NCI-H2227 (cell line): ENCODE measurements around the gene CIDEB.

Source experiments
- DNase-seq: peaks from one replicate; lab custom pipeline; 2025; ENCODE audit not compliant: unreplicated experiment; lab: John Stamatoyannopoulos, UW

CIDEB gene

GRCh38 chr14:24313913-24314312, 6.1 kb upstream of the CIDEB start:
- DNase-seq: no peak

GRCh38 chr14:24312736-24313507, 5.1 kb upstream of the CIDEB start:
- DNase-seq: no peak

- DNase-seq: no peak
These were observed 4.2 kb upstream of the CIDEB start for GRCh38 chr14:24311837-24312615.

GRCh38 chr14:24310646-24311604, 3.1 kb upstream of the CIDEB start, which contains the start of gene LTB4R:
LTB4R (plus strand) TSS chr14:24311502; CDS start chr14:24315652, 4,150 bp downstream.
- DNase-seq: no peak

- DNase-seq: no peak
These were observed 2.5 kb upstream of the CIDEB start for GRCh38 chr14:24310265-24310645.

GRCh38 chr14:24309538-24310264, 1.9 kb upstream of the CIDEB start, which contains the start of gene LTB4R2:
LTB4R2 (plus strand) TSS chr14:24310140; CDS start chr14:24310665, 525 bp downstream.
- DNase-seq: no peak

GRCh38 chr14:24308342-24309124, 756 bp upstream of the CIDEB start:
- no peak for DNase-seq

- DNase-seq: no peak
These were observed 612 bp downstream of the CIDEB start for GRCh38 chr14:24307156-24307574.

- no peak for DNase-seq
These were observed 3.8 kb downstream of the CIDEB start for GRCh38 chr14:24304019-24304387.

- DNase-seq: no peak
These were observed 7.3 kb downstream of the CIDEB start for GRCh38 chr14:24300326-24300980.

GRCh38 chr14:24299255-24300191, 8.3 kb downstream of the CIDEB start, which contains the start of the genes DHRS1 and NOP9:
DHRS1 (minus strand) TSS chr14:24299780; CDS start chr14:24299106, 674 bp downstream.
NOP9 (plus strand) TSS chr14:24299850; CDS start chr14:24299955, 105 bp downstream.
- peak; percentile 92 for DNase-seq

GRCh38 chr14:24298892-24299254, 8.9 kb downstream of the CIDEB start:
- peak; percentile 25 for DNase-seq

GRCh38 chr14:24297190-24297964, 10.4 kb downstream of the CIDEB start:
- DNase-seq: peak; percentile 52

- peak; percentile 71 for DNase-seq
These were observed 11.2 kb downstream of the CIDEB start for GRCh38 chr14:24296341-24297157.

GRCh38 chr14:24293525-24293924, 14.3 kb downstream of the CIDEB start:
- DNase-seq: no peak

- DNase-seq: no peak
These were observed 15.5 kb downstream of the CIDEB start for GRCh38 chr14:24292118-24292807.
